Hematopoietic multipotent progenitor cell treated with erythropoietin and hydrocortisone succinate and interleukin-3 and kit ligand, for 15 days (in vitro differentiated cells): ENCODE results near the gene SIPA1.
A peak's percentile ranks its signal among the peaks of the same experiment; 100 is the strongest.

Experiments used
- DNase-seq: peaks from one replicate; pipeline ENCODE4 v3.0.0-alpha.2; 2015; ENCODE audit warnings: low spot score

Gene SIPA1

GRCh38 chr11:65642014-65642671 lies 4.2 kb downstream of the SIPA1 start:
- peak; percentile 30 for DNase-seq

- DNase-seq: no peak
Measured at GRCh38 chr11:65643971-65644370, 6.1 kb downstream of the SIPA1 start.

GRCh38 chr11:65644837-65645236 lies 6.9 kb downstream of the SIPA1 start:
- DNase-seq: no peak

GRCh38 chr11:65645710-65646109 lies 7.8 kb downstream of the SIPA1 start:
- no peak for DNase-seq

- DNase-seq: no peak
Measured at GRCh38 chr11:65646288-65646957, 8.5 kb downstream of the SIPA1 start.

DNA sequence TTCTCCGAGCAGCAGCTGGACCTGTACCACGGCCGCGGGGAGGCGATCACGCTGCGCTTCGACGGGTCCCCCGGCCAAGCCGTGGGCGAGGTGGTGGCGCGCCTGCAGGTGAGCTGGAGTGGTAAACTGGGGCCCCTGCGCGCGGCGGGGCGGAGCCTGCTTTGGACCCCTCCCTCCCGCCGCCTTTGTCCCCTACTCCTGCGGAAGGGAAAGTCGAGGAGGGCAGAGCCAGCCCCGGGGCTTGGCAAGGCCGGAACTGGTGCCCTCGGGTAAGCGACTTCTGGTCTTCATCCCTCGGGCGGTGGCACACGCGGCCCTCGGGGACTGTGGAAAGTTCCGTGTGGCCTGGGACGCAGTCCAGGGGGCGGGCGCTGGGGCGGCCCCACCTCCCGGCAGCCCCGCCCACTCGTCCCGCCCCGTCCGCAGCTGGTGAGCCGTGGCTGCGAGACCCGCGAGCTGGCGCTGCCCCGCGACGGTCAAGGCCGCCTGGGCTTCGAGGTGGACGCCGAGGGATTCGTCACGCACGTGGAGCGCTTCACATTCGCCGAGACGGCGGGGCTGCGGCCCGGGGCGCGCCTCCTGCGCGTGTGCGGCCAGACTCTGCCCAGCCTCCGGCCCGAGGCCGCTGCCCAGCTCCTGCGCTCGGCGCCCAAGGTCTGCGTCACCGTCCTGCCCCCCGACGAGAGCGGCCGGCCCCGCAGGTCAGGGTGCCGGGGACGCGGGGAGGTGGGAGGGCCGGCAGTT lies 9.2 kb downstream of the SIPA1 start:
- DNase-seq: no peak

DNA sequence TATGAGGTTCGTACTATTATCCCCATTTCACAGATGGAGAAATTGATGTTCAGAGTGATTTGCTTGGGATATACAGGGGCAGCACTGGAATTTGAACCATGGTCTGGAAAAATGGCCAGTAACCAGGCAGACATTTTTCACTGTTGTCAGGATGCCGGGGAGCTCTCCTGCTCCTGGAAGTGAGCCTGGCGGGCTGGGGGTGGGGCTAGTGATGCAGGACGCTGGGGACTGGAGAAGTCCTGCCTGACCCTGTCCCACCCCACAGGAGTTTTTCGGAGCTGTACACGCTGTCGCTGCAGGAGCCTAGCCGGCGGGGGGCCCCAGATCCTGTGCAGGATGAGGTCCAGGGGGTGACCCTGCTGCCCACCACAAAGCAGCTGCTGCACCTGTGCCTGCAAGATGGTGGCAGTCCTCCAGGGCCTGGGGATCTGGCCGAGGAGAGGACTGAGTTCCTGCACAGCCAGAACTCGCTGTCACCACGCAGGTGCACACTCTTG lies 11.1 kb downstream of the SIPA1 start:
- DNase-seq: no peak

DNA sequence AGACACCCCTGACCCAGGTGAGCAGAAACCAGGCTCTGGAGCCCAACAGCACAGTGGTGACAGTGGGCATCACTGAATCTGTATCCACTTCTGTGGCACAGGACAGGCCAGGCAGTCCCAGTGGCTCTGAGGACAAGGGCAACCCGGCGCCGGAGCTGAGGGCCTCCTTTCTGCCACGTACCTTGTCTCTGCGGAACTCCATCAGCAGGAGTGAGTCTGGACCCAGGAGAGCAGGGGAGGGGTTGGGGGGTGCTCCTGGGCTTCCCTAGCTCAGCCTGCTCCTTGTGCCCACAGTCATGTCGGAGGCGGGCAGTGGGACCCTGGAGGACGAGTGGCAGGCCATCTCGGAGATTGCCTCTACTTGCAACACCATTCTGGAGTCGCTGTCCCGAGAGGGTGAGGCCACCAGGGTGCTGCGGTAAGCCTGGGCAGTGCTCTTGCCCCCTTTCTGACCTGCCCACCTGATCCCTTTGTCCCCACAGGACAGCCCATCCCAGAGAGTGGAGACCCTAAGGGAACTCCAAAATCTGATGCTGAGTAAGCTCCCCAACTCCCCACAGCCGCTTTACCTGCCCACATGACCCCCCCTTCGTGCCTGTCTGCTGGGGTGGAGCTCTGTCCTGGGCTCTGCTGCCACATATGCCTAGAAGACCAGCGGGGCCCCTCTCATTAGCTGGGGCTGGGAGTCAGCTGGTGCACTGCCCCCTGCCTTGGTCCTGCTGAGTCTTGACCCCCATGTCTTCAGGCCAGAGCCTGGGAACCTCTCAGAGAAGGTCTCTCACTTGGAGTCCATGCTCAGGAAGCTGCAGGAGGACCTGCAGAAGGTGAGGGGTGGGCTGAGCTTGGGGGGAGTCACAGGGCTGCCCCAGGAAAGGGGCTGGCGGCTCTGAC lies 12.0 kb downstream of the SIPA1 start:
- no peak for DNase-seq

DNA sequence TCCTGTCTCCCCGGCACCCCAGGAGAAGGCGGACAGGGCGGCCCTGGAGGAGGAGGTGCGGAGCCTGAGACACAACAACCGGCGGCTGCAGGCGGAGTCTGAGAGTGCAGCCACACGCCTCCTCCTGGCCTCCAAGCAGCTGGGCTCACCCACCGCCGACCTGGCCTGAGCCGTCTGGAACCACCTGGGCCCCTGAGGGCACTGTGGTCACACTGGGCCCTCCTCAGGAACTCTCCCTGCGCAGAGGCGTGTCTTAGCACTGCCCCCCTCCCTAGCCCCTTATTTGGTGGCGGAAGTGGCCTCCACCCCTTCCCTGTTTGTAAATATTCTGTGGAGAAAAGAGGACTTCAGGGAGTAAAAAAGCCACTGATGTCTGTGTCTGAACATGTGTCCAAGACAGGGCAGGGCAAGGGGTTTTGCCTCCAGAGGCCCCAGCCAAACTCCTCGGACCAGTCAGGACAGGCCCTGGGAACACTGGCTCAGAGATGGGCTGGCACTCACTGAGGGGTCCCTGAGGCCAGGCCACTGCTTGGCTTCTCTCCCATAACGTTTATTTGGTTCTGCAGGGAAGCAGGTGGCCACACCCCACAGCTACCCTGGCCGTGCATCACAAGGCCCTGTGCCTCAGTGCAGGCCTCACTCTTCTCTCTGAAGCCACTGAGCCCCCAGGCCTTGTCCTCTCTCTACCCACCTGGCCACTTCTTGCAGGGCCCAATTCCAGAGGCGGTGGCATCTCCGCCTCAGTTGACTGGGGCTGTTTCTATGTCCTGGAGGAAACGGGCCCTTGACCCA lies 12.8 kb downstream of the SIPA1 start:
- no peak for DNase-seq

DNA sequence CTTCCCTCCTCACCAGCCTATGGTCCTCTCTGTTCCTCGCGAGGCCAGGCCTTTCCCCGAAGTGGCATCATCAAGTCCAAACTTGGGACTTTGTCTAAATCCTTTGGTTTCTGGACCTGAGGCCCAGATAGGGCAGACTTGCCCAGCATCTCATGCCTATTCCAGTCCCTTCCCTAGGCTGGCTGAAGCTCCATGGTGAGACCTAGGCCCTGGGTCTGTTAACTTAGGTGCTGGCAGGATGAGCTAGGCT lies 13.4 kb downstream of the SIPA1 start:
- DNase-seq: no peak

GRCh38 chr11:65651589-65652510 lies 13.9 kb downstream of the SIPA1 start:
- peak; percentile 82 for DNase-seq

DNA sequence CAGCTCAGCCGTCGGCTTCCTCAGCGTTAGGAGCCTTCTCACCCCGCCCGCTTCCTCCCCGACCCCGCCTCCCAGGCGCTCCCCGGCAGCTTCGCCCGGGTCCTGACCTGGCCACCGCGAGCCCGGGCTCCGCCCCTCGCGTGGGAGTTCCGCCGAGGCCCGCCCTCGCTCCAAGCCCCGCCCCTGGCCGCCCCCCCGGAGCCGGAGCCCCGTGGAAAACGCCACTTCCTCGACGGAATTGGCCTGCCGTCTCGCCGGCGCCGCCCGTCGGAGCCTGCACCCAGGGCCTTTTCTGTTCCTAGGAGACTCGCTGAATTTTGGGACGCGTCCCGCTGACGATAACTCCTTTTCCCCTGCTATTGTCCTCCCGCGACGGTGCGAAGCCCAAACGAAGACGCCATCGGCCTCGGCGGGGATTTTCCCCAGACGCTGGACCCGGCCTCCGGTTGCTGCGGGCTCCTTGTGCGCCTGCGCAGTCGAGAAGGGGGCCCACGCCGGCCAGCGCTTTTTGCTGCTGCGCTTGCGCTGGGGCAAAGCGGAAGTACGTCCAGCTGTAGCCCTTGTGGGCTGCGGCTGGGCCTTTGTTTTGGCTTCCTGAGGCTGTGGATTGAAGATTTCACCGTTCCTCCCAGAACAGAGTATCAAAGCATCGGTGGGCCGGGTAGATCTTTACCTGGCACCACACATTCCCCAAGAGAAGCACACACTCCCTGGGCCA lies 14.8 kb downstream of the SIPA1 start:
- peak; percentile 88 for DNase-seq

- no peak for DNase-seq
Measured at GRCh38 chr11:65653229-65654225, 15.6 kb downstream of the SIPA1 start.

GRCh38 chr11:65654375-65655349 lies 16.8 kb downstream of the SIPA1 start:
- DNase-seq: no peak

GRCh38 chr11:65655570-65656332 lies 17.9 kb downstream of the SIPA1 start:
- no peak for DNase-seq

DNA sequence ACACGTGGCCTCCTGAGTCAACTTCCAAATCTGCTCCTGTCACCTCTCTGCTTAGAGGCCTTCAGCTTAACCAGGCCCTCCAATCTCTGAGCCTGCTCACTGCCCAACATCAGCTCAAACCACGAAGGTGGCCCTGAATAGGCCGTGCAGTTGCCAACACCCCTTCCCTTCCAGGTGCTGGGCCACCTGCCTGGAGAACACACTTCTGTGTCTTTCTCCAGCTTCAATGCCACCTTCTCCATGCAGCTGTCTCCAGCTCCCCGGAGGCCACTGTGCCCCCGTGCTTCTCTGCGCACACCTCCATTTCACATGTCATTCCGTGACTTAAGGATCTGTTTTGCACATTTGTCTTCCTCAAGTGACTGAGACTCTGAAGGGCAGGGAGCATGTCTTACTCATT lies 19.5 kb downstream of the SIPA1 start:
- DNase-seq: no peak
